Right ventricle myocardium superior (tissue), 1 donor: ENCODE data around the gene FAM111A. TPM values are rescaled to one million over a fixed set of nuclear protein-coding genes. Genes with fewer than 3 reads are reported as not detected.
"Not testable (repeated sequence)": the region's sequence is repeated elsewhere in the genome, so short reads cannot be mapped to it uniquely, and the experiment has no call there.

Experiments used
- ATAC-seq: fragments of 200-7000 bp; cut with Tn5 transposase; one replicate; pipeline ENCODE4 v1.9.1; 2020; ENCODE audit warnings: mild to moderate bottlenecking; ENCODE audit not compliant: poor library complexity
- DNase-seq: peaks from one replicate; pipeline ENCODE4 v3.0.0-alpha.2; 2020
- intact Hi-C: fragments of 100-400 bp; cut with DNase I; formaldehyde crosslinking; loops from one replicate; pipeline ENCODE4 v1.11.2; 2022
- long read RNA-seq: library from polyadenylated mRNA; unstranded; transcript quantifications from one replicate; pipeline ENCODE4 v2.0.0, GENCODE V29; 2021
- total RNA-seq: library from RNA; stranded (reverse); fragmentation: NEBNext Ultra II Directional; extraction: Animal tissue kit (Norgen Biotek cat#: 25700); gene quantifications from one replicate; pipeline ENCODE4 v1.2.1, GENCODE V29; 2021
- donor health status: DM: no; HTN: yes; CAD: no; lungs with severe emphysema.

FAM111A gene, protein sequence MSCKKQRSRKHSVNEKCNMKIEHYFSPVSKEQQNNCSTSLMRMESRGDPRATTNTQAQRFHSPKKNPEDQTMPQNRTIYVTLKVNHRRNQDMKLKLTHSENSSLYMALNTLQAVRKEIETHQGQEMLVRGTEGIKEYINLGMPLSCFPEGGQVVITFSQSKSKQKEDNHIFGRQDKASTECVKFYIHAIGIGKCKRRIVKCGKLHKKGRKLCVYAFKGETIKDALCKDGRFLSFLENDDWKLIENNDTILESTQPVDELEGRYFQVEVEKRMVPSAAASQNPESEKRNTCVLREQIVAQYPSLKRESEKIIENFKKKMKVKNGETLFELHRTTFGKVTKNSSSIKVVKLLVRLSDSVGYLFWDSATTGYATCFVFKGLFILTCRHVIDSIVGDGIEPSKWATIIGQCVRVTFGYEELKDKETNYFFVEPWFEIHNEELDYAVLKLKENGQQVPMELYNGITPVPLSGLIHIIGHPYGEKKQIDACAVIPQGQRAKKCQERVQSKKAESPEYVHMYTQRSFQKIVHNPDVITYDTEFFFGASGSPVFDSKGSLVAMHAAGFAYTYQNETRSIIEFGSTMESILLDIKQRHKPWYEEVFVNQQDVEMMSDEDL
- 8.8 TPM for total RNA-seq
- long read RNA-seq, partial matches to known transcripts, result 0 of 1 reads
- long read RNA-seq, other reads (novel, unspliced or antisense), result 1 of 1 reads

GRCh38 chr11:59142530-59143507, at the start of gene FAM111A:
Gene FAM111A (plus strand): TSS chr11:59142856. CDS start chr11:59148873, 6,017 bp downstream.
- ATAC-seq (peak; percentile 95), DNase-seq (peak; percentile 94)
- intact Hi-C loops, result no loop called here

- ATAC-seq, intact Hi-C loops, DNase-seq: not testable (repeated sequence)
These were observed 49.1 kb upstream of the FAM111A start for GRCh38 chr11:59093576-59093975.

- ATAC-seq, DNase-seq, intact Hi-C loops: not testable (repeated sequence)
These were observed 47.4 kb upstream of the FAM111A start for GRCh38 chr11:59095225-59095624.

- intact Hi-C loops, DNase-seq, ATAC-seq: not testable (repeated sequence)
These were observed 46.6 kb upstream of the FAM111A start for GRCh38 chr11:59095972-59096575.

DNA sequence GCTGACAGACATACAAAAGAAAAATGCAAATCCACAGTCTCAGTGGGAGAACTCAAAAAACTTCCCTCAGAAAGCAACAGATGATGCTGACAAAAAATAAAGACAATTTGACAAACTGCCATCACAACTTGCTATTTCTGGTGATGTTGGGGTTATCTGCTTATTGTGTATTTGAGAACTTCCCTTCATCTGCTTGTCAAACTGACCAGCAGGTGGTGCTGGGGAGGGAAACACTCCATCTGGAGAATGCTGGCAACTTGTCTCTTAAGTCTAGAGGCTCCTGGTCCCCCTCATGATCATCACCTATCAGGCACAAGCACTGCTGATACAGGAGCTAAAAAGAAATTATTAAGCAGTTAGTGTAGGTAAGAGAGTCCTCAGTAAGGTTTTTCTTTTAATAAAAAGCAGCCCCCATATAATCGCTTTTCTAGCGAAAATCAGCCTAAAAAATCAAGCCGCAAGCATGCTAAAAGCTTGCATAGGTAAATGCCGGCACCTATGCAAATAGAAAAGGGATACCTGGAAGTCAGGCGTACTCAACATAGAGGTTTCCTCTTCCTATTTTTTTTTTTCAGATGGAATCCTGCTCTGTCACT, 45.4 kb upstream of the FAM111A start:
- DNase-seq, result peak; percentile 55
- peak; percentile 49 for ATAC-seq
- intact Hi-C loops, result no loop called here

GRCh38 chr11:59097938-59098337, 44.7 kb upstream of the FAM111A start:
- ATAC-seq, intact Hi-C loops, DNase-seq: not testable (repeated sequence)

DNA sequence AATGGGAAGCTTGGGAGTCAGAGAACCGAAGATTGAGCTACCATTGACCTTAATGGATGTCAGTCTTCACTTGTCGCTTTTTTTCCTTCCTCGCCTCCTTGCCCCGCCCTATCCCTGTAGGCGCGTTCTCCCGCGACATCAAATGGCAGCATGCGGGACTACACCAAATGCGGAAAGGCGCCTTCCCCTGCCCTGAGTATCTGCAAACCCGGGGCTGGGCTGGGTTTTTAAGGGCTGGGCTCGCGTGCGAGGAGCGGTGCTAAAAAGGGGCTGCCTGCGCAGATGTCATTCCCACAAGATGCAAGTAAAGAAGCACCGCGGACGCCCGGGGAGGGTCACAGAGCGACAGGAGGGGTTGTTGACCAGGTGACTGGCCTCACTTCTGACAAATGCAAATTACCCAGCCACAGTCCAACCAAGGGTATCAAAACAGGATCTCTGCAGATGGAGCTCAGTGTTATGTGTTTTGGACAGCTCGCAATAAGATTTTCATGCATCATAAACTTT, 40.3 kb upstream of the FAM111A start:
- DNase-seq (peak; percentile 65), ATAC-seq (no peak)
- intact Hi-C loops, result no loop called here

- intact Hi-C loops, result no loop called here
- peak; percentile 86 for DNase-seq
- ATAC-seq, result peak; percentile 98
These were observed 36.0 kb upstream of the FAM111A start, which contains the start of gene FAM111B for GRCh38 chr11:59106363-59107336. Gene FAM111B (plus strand): TSS chr11:59107237. CDS start chr11:59109626, 2,389 bp downstream.

GRCh38 chr11:59107721-59108120, 34.9 kb upstream of the FAM111A start:
- ATAC-seq, DNase-seq, intact Hi-C loops: not testable (repeated sequence)

DNA sequence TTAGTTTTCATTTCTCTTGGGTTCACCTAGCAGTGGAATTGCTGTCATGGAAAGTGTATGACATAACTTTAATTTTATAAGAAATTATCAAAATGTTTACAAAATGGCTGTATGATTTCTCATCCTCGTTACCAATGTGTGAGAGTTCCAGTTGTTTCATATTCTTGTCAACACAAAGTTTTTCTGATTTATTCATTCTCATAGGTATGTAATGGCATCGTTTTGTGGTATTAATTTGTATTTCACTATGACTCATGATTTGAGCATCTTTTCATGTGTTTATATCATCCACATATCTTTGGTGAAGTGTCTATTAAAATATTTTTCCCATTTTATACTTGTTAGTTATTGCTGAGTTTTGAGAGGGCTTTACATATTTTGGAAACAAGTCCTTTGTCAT, 30.2 kb upstream of the FAM111A start:
- DNase-seq, result no peak
- intact Hi-C loops, result no loop called here
- ATAC-seq, result no peak

GRCh38 chr11:59114344-59114743, 28.3 kb upstream of the FAM111A start:
- ATAC-seq (no peak), DNase-seq (no peak)
- intact Hi-C loops, result no loop called here

DNA sequence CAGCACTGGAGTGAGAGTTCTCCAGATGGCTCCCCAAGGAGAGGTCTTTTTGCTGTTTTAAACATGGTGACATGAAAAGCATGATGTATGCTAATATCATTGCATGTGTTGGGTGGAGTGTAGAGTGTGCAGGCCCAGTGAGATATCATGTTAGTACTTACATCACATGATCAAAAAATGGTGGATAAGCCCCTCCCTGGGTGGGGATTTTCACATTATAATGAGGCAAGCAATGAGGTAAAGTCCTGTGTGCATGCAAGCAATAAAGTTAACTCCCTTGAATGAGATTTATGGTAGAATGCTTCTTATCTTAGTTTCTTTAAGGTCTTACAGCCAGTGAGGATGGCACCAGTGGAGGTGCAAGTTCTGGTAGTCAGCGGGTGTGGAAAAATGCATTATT, 27.1 kb upstream of the FAM111A start:
- intact Hi-C loops, result no loop called here
- ATAC-seq (no peak), DNase-seq (no peak)

DNA sequence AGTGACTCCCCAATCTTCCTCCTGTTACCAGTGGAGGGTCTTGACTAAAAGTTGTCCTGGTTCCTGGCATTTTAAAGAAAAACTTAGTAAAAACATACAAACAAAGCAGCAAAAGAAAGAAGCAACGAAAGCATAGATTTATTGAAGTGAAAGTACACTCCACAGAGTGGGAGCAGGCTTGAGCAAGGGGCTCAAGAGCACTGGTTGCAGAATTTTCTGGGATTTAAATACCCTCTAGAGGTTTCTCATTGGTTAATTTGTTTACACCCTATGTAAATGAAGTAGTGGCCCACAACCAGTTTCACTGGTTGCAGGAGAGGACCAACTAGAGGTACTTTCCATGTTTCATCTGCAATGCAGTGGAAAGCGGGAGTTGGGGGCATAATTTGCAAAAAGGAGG, 24.9 kb upstream of the FAM111A start:
- intact Hi-C loops, result no loop called here
- DNase-seq (no peak), ATAC-seq (no peak)

DNA sequence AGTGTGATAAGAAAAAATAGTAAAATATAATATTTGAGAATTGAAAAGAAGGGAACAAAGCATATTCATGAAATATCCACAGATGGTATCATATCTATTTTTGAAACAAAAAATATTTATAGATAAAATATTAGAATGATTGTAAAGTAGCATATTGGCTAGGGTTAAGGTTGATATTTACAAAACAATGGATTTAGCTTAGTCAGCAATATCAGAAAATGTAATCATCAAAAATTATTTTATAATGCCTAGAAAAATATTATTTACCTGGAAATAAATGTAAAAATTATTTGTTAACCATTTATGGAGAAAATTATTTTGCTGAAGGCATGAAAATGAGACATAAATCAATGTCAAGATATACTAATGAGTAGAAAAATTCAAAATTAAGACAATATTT, 22.8 kb upstream of the FAM111A start:
- no peak for ATAC-seq
- intact Hi-C loops, result no loop called here
- DNase-seq, result no peak

- ATAC-seq (peak; percentile 95), DNase-seq (peak; percentile 88)
- intact Hi-C loops, result no loop called here
These were observed 6.8 kb upstream of the FAM111A start for GRCh38 chr11:59135648-59136461.

DNA sequence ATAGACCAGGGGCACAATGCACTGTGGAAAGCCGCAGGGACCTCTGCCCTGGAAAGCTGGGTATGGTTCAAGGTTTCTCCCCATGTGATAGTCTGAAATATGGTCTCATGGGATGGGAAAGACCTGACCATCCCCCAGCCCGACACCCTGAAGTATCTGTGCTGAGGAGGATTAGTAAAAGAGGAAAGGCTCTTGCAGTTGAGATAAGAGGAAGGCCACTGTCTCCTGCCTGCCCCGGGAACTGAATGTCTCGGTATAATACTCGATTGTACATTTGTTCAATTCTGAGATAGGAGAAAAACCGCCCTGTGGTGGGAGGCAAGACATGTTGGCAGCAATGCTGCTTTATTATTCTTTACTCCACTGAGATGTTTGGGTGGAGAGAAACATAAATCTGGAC, 6.1 kb upstream of the FAM111A start:
- intact Hi-C loops, ATAC-seq, DNase-seq: not testable (repeated sequence)
